GM19043 (cell line): ENCODE data around the gene KDM5A.

ENCODE experiments used
- ATAC-seq: cut with Tn5 transposase; IDR thresholded peaks from one replicate; pipeline ENCODE4 v1.9.1; 2021; ENCODE audit warnings: low read depth; ENCODE audit not compliant: unreplicated experiment

Gene KDM5A

DNA sequence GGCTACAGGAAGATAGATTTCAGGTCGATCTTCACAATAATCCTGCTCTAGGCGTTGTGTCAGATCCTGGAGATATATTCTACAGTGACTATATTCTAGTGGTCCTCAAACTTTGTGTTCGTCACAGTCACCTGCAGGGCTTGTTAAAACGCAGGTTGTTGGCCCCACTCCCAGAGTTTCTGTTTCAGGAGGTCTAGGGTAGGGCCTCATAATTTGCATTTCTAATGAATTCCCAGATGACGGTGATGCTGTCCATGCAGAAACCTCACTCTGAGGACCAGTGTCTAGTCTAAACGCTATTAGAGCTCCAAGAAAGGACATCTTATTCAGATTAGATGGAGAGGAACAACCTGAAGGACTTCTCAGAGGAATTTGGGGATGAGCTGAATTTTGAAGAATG lies 113.3 kb downstream of the KDM5A start:
- ATAC-seq = no peak

DNA sequence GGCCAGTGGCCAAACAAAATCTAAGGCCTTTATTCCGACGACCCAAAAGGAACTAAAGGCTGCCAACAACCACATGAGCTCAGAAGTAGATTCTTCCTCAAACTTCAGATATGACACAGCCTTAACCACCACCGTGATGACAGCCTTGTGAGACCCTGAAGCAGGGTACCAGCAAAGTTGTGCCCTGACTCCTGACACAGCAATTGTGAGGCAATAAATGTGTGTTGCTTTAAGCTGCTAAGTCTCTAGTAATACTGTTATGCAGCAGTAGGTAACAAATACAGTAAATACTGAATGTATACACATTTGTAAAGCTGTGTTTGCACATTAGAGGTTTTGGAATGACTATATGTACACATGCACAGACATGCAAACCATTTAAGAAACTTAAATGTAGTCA lies 115.7 kb downstream of the KDM5A start:
- no peak for ATAC-seq

DNA sequence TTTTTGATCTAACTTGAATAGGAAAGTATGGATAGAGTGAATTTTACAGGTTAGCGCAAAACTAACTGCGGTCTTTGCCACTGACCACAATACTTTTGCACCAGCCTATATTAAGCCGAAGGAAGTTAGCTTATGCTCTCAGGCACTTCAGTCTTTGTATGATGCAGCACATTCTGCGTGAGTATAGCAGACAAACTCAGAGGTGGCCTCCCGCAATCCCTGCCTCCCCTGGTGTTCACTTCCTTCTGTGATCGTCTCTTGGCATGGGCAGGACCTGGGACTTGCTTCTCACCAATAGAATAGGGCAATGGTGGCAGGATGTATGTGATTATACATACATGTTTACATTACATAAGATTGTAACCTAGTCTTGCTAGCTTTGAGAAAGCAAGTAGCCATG lies 116.2 kb downstream of the KDM5A start:
- no peak for ATAC-seq

DNA sequence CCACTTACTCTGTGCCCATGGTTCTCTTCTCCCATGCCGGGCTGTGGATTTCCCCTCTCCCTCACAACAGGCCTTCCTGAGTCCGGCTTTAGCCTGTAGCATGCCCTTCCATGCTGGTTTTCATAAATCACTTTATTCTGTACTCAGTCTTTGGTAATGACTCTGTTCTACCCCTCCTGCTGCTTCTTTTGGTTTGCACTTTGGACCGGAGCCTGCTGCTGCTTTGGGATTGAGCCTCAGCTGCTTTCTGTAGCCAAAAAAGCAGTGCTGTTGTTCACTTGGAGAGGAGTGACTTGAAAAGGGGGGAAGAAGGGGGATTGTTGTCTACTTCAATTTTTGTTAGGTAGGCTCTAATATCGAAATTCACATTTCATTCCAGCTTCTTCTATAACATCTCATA lies 118.0 kb downstream of the KDM5A start:
- ATAC-seq = no peak

DNA sequence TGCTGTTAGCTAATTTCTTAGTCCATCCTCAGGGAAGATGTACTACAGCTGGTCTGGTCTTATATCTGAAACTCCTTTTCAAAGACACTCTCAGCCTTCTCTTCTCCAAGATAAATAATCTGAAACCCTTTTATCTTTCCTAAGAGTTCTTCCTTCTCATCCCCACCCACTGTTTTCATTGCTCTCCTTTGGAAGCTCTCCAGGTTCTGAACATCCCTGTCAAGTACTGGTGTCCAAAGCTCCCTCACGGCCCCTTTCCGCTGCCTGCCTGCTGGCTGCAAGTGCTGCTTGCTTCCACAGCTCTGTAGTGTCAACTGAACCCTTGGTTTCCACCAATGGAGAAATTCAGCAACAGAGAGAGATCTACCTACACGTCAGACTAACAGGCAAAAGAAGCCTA lies 119.9 kb downstream of the KDM5A start:
- no peak for ATAC-seq

DNA sequence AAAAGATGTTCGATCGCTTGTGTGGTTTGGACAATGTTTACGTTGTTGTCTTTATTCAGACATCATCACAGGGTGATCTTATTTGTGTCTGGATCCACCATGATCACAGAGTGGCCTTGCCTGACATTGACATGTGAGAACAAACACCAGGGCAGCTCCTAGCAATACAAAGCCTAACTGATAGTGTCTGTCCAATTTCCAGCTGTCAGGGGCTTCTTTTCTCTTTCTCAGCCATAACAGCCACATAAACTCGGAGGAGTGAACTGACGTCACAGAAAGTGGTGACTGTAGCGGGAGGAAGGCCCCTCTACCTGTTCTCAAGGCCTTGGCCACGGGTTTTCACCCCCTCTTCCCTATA lies 120.7 kb downstream of the KDM5A start:
- ATAC-seq = no peak

DNA sequence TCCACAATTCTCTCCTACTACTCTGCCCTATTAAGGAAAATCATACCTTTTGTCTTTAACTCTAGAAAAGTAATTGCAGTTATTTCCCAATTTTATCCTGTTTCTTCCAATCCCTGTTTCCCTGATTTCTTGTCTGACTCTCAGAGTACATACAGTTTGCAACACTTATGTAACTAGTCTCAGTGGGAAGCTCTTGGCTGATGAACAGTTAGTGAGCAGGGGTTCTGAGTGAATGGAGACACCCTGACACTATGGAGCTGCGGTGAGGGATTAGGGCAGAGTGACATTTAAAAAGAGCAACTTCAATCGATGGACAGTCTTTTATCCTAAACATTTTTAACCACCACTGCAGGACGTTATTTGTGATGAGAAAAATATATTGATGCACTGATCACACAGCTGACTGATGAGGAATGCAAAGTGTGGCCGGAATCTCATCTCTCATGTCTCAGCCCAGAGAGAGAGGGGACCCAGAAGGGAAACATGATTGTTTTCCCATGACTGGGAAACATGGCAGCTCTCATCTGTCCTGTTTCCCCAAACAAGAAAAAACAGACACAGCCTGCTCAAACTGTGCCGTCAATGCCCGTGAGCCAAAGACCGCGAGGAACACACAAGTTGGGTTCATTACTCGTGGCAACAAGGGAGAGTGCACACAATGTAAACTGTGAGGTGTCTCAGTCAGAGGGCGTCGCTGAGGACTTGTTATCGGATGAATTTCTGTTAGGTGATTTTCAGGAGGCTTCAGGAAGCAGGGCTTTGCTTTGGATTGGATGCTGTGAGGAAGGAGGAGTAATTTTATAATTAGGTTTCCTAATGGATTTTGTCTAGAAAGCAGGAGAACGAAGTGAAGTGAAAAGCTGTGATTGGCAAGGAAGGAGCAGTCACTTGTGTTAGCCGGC lies 121.3 kb downstream of the KDM5A start:
- no peak for ATAC-seq

DNA sequence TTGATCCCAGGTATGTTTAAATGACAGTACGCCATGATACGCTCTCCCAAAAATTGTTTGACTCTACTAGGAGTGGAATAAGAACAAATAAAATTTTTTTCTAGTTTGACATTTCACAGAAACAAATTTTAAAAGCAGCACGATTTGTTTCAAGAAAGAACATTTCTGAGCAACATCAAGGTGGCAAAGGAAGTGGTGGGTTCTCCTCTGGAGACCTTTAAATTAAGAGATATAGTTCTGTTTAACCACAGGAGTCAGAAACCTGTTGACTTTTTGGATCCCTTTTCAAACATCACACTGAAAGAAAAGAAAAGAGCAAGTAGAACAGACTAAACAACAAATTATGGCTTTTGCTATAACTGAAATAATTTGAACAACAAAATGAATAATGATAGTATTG lies 124.0 kb downstream of the KDM5A start:
- ATAC-seq = no peak

DNA sequence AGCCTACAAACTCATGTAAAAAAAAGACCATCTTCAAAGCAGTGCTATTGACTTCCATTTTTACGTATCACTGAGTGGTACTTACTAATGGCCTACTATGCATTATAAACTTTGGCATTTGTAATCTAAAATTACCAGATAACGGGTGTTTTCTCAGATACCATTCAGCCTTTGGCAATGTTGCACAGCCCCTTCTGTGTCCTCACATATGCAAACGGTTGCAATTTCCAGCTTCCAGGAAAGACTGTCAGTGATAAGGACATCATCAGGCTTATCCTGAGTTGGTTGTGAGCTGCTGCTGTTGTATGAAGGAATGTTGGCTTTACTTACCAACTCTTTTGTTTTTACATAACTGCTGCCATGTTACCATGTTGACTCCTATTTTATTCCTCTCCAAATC lies 124.9 kb downstream of the KDM5A start:
- ATAC-seq = no peak

DNA sequence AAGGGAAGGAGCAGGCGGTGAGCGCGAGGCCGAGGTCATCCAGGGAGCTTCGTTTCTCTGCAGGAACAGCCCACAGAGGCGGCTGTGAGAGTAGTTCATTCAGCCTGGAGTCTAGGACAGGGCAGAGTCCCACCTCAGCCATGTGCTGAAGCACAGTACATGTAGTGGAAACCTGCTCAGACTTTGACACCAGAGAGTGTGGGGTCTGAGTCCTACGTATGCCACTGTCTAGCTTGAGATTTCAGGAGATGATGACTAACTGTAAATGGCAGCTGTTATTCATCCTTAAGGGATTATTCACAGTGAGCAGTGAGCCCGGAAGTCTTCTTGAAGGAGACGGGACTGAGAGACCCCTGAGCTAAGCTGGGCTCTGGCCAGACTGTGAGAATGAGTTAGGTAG lies 125.5 kb downstream of the KDM5A start:
- ATAC-seq = no peak

DNA sequence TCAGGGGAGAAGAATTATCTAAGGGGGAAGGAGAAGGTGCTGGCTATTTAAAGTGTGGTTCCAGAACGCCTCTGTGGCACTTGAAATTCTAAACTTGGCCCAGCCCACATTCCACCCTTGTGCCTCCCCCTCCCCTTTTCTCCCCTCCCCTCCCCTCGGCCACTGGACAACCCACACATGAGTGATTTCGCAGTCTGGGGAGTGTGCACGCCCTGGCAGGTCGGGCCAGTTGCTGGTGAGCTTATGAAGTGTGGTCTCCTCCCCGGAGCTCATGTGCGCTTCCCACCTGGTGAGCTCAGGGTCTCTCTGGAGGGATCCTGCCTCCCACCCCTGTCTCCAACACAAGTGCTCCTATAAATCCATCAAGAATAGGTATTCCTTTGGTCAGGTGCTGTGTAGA lies 126.3 kb downstream of the KDM5A start, which contains the start of gene SLC6A13:
Gene SLC6A13, minus strand, starts transcription at position 20 of the 400 bp plus-strand sequence. CDS start 2,784 bp downstream, outside the sequence.
- ATAC-seq = no peak

DNA sequence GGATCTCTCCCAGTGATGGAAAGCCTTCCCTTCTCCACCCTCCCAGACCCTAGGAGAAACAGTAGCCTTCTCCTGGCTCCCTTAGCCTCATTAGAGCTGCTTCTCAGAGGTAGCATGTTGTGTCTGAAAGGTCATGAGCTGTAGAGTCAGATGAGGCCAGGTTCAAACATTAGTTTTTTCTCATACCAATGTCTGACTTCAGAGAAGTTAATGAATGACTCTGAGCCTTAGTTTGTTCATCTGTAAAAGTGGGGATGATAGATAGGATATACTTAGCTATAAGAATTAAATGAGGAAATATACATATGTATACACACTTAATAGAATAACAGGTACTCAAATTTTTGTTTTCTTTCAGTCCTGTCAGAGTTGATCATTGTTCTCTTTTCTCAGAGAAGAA lies 127.0 kb downstream of the KDM5A start:
- no peak for ATAC-seq

DNA sequence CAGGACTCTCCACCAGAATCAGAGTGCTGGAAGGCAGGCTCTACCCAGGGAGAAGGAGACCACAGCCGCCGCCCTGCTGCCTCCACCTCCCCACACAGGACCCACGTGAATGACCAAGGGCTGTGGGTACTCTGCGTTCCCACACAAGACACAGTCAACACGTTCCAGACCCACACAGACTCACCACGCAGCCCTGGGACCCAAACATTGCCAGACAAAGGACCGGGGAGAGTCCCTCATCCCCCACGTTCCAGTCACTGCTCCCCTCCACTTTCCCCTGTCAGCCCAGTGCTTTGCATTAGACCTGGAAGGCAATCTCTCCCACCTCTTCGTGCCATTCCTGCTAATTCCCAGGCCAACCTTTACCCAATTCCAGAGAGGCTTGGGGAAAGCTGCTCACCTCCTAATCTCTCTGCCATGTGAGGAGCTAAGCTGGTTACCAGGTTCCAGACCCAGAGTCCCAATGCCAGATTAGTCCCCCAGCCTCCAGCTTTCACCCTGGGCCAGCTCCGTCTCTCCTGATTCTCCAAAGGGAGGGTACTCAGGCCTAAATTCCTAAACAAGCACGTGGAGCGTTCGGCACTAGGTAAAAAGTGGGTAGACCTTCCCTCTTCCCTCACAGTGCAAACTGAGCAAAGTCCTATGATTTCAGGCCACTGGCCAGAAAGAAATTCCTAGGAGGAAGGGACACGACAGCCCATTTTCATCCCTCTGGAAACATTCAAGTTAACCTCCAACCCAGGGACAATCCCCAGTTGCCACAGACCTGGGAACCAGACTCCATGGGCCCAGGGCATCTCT lies 131.4 kb downstream of the KDM5A start:
- ATAC-seq = no peak

DNA sequence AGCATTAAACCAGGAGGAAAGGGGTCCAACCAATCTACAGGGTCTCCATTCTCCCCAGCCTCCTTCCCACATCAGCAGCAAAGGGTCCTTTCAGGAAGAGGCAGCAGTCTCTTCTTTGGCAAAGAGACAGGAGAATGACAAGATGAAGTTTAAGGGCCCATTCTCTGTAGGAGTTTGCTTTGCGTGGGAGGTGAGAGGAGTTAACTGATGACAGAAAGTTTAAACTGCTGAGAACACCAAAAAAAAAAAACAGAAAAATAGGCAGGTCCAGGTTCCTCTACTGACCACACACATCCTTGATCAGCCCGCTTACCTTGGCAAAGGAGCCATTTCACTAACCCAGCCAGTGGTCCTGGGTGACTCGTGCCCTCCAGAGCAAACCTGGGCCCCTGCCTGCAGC lies 132.2 kb downstream of the KDM5A start:
- no peak for ATAC-seq

DNA sequence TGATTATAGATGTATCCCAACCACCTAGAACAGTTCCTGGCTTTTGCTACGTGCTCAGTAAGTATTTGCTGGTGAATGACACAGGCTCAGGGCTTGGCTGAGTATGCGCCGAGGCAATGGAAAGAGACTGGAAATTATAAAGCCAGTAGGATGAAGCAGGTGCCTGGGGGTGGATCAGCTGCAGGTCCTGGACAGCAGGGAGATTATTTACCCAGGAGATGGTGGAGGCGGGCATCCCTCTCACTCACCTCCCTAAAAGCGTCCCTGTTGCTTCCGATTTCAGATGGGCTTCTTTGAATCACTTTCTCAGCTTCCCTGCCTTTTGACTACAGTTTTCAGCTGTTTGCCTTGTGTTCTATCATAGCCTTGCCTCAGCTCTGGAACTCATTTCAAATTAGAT lies 132.9 kb downstream of the KDM5A start:
- no peak for ATAC-seq

DNA sequence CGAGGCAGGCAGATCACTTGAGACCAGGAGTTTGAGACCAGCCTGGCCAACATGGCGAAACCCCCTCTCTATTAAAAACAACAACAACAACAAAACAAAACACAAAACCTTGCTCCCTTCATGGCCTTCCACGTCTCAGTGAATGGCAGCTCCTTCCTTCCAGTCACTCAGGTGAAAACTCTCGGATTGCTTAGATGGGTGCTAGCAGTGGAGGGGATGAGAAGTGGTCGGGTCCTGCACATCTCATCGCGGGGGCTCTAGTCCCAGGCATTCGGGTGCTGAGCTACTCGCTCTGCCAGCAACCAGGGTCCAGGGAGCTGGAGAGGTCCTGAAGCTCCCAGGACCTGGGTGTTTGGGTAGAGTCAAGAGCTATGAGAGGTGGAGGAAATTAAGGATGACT lies 134.2 kb downstream of the KDM5A start:
- no peak for ATAC-seq

DNA sequence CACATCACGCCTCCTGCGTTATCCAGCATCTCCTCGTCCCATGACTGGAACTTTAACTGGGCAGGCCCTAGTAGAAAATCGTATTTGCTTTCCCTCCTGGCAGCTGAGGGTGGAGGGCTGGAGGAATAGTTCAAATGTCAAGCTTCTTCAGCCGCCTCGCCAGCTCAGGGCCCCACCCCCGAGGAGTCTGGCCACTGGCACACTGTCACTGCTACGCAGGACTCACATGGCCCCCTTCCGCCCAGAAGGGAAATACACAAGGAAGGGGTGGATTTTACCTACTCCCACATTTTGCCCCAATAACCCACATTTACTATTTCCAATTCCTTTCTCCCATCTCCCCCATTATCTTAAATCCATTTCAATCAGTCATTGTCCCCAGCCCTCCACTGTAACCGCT lies 135.1 kb downstream of the KDM5A start:
- no peak for ATAC-seq

DNA sequence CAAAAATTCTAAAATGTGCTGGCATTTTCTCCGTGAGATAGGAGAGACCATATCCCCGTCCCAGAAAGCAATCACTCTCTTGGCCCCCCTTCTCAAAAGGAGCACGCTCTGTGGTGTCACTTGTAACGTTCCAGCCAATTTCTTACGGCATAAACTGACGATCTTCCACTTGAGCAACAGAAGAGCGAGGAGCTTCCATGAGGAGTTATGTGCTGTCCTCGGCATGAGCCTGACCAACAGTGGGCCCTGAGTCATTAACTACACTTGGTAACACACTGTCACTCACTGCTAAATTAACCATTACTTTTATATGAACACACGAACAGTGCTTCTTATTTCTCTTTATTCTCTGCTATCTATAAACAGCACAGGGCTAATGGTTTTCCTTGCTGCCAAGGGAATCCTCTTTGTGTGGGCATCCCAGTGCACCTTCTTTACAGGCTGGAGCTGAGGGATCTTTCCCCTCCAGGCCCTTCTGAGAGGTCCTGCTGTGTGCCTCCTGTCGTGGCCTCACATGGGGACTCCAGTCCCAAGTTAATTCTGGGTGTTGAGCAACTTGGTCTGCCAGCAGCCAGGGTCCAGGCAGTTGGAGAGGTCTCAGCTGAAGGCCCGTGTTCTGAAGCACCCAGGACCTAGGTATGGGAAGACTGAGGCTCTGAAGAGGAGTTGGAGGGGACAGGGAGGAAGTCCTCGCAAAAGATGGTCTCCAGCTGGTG lies 135.8 kb downstream of the KDM5A start:
- no peak for ATAC-seq

DNA sequence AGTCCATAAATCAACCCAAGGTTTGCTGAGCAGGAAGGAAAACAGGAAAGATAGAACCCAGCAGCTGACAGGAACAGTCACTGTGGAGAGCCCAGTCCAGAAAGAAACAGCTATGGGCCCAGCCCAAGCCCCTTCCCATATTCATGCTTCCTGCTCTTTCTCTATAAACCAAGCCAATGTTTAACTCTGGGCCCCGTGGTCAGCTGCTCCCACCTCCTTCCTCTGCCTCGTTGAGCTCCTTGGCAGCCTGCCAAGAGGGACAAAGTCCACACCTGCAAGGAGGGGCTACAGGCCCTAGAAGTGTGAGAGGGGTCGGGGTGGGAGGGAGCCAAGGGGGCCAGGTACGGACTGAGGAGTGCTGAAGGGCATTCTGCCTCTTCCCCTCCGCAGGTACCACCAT lies 136.5 kb downstream of the KDM5A start:
- ATAC-seq = no peak

DNA sequence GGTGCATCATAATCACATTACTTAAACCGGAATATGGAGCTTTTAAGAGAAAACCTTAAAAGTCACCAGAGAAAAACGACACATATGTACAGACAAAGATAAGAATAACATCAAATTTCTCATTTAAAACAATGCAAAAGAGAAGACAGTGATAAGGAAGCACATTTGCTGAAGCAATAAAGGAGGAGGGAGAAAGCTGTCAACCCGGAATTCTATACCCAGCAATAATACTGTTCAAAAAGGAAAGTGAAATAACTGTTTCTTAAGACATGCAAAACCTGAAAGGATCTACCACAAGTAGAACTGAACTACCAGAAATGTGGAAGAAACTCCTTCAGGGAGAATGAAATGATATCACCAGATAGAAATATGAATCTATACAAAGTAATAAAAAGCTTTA lies 141.8 kb downstream of the KDM5A start:
- ATAC-seq = no peak

DNA sequence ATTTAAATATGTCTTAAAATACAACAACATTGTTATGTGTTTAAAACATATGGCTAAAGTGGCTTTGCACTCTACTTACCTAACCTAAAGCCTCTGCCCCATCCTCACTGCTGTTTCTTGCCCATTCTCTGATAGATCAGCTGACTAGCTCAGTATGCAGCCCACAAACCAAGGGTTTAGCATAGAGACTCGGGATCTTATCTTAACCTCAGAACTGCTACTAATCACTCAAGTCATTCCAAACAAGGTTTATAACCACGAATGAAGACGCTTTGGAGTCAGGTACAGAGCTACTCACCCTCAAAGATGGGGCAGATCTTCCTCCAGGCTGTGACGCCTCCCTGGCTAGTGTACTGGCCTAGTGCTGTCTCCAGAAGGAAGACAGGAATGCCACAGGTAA lies 145.7 kb downstream of the KDM5A start:
- ATAC-seq = no peak
